Stimulated activated CD4-positive, alpha-beta T cell treated with anti-CD3 and anti-CD28 coated beads, Interleukin-12 subunit alpha, Interleukin-12 subunit beta, amount 100 ng/mL, for 24 hours (primary cell): ENCODE measurements around the gene TMEM248.
"Not testable (repeated sequence)": the region's sequence is repeated elsewhere in the genome, so short reads cannot be mapped to it uniquely, and the experiment has no call there.

ENCODE experiments used
- DNase-seq, 2 experiments: peaks; one replicate each; pipeline ENCODE4 v3.0.0-alpha.2; 2020; ENCODE audit warnings: low read depth in 2 of 2

TMEM248 gene, protein sequence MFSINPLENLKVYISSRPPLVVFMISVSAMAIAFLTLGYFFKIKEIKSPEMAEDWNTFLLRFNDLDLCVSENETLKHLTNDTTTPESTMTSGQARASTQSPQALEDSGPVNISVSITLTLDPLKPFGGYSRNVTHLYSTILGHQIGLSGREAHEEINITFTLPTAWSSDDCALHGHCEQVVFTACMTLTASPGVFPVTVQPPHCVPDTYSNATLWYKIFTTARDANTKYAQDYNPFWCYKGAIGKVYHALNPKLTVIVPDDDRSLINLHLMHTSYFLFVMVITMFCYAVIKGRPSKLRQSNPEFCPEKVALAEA

DNA sequence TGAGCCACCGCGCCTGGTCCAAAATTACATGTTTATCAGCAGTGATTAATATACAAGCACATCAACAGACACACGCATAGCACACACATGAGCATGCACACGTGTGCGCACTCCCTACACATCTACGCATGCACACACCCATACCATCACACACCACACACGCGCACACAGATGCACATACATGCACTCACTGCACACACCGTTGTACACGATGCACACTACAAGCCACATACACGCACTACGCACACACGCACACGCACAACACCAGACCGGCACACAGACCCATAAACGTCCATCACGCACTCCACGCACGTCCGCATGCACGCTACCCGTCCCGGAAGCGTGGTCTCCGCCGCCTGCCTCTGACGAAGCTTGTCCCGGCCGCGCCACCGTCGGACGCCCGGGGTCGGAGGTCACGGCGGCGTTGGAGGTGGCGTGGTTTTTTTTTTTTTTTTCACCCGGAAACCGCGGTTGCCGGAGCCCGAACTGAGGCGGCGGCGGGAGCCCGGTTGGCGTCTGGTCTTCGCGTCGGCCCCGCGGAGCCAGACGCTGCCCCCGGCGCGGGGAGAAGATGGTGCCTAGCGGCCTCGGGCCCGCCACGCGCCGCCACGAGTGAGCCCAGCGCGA, at the start of gene TMEM248:
TMEM248 (plus strand) TSS at position 457 of the 627 bp plus-strand sequence. CDS start 20,641 bp downstream, outside the sequence.
- DNase-seq = peak; percentile 84 to 89

DNA sequence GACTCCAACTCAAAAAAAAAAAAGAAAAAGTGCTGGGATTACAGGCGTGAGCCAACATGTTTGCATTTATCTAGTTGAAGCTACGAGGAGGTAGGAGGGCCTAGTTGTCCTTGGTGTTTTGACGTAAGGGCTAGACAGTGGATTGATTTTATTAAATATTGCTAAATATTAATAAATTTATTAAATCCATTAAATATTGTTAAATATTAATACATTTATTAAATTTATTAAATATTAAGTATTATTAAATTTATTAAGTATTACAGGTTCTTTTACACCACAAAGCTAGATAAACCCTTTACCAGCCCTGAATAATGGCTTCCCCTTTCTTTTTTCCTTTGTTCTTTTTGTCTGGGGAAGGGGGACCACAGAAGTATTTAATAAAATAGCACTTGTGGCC, 47.5 kb upstream of the TMEM248 start:
- DNase-seq = no peak

DNA sequence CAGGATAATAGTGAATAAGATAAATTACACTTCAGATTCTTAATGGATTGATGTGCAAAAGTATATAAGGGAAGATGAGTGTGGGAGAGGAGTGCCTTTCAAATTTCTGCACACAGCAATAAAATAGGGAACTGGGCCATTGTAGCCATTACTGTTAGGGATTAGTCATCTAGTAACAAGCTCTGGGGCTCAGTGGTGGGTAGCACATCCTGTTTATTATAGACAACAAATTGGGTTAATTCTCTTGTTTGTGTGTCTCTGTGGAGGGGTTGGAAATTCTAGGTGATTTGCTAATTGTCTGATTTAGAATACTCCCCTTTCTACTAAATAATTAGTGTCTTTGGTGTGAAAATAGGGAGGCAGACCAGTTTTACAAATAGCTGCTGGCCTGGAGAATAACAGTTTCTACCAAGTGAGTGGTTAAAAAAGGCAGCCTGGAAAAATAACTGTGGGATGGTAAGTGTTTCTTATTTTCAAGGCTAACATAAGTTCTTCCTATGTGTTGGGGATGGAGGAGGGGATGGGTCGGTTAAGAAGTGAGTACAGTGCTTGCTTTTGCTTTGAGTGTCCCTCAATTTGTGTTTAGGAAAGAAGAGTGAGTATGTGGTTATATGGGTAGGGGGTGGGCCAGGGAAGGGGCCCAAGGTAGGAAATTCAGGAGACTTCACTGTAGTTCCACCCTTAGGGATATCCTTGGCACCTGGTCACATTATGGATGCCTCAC, 43.3 kb upstream of the TMEM248 start:
- no peak for DNase-seq

DNA sequence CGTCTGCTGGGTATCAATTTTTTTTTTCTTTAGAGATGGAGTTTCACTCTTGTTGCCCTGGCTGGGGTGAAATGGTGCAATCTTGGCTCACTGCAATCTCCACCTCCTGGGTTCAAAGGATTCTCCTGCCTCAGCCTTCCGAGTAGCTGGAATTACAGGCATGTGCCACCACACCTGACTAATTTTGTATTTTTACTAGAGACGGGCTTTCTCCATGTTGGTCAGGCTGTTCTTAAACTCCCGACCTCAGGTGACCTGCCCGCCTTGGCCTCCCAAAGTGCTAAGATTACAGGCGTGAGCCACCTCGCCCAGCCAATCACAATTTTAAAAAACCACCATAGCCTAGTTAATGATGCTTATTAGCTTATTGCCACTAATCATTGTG, 42.7 kb upstream of the TMEM248 start:
- not testable (repeated sequence) for DNase-seq

DNA sequence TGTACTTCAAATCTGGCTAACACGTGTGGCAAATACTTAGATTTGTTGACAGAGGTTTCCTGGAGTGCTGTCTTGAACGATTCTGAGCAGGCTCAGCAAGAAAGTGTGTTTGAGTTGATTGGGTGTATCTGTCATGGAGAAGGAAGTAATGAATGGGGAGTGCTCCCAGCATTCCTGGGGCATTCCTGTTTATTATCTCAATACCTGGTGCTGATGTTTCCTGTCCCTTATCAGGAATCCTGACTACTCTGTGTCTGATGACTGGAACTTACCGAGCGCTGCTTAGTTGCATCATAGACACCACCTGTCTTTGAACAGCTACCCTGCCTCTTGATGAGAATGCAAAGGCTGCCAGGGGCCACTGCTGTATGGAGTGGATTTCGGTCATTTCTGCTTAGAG, 41.0 kb upstream of the TMEM248 start:
- DNase-seq = no peak

DNA sequence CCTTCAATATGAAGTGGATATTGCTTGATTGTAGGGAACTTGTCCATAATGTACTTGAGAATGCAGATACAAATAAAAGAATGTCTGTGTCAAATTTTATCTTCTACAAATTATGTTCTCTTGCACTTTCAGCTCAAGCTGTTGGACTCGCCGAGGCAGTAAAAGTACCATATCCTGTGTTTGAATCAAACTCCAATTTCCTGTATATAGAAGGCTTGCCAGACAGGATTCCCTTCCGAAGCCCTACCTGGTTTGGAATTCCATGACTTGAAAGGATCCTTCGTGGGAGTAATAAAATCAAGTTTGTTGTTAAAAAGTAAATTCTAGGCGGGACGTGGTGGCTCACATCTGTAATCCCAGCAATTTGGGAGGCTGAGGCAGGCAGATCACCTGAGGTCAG, 40.4 kb upstream of the TMEM248 start:
- DNase-seq = not testable (repeated sequence)

DNA sequence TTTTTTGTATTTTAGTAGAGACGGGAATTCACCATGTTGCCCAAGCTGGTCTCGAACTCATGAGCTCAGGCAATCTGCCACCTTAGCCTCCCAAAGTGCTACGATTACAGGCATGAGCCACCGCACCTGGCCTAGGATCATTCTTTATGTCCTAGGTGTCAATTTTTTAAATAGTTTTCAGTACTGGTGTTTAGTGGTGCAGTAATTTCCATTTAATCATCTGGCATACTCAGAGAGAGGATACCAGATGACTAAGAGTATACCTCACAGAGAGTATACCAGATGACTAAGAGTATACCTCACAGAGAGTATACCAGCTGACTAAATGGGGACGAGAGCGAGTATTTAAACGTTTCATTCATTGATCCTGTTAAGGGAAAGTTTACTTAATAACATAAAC, 37.3 kb upstream of the TMEM248 start:
- DNase-seq = no peak

DNA sequence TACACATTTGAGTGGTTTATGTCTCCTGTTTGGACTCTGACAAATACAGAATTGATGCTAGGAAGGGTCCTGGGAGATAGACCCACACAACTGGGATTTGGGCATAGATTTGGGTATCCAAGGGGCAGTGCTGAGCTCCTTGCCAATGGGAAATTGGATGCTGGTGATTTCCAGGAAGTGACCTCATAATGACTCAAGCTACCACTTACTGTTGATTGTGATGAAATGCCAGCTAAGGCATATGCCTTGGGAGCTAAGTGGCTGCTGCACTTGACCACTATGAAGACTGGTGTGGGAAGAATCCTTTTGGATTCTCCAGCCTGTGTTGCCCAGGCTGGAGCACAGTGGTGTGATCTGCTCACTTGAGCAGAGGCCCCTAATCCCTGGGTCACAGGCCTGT, 36.5 kb upstream of the TMEM248 start:
- DNase-seq = not testable (repeated sequence)

DNA sequence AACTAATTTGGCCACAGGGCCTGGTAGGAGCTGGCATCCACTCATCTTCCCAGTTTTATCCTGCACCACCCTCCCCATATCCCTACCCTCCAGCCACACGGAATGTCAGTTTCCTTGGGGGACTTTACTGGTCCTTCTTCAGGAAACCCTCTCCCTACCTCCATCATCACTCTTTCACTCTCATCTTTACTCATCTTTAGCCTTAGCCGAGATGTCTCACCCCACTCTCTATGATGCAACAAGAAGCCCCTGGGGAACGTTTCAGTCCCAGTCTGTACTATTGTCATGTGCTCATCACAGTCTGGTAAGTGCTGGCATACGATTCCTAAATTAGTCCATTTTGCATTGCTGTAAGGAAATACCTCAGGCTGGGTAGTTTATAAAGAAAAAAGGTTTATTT, 34.9 kb upstream of the TMEM248 start:
- no peak for DNase-seq

DNA sequence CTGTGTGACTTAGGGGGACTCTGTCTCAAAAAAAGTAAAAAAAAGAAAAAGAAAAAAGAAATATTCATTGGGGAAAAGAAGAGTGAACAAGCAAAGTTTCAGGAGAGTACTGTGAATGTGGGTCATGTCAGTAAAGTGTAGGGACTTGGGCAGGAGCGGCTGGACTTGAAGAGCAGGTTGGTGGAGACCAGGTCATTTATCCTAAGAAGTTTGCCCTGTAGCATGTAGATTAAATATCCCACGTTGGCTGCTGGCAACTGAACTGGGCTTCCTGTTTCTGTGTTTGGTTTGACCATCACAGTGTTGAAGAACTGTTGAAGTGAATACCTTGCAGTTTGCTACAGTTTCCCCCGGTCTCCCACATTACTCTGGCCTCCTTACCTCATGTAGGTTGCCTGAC, 32.8 kb upstream of the TMEM248 start:
- DNase-seq = not testable (repeated sequence)

DNA sequence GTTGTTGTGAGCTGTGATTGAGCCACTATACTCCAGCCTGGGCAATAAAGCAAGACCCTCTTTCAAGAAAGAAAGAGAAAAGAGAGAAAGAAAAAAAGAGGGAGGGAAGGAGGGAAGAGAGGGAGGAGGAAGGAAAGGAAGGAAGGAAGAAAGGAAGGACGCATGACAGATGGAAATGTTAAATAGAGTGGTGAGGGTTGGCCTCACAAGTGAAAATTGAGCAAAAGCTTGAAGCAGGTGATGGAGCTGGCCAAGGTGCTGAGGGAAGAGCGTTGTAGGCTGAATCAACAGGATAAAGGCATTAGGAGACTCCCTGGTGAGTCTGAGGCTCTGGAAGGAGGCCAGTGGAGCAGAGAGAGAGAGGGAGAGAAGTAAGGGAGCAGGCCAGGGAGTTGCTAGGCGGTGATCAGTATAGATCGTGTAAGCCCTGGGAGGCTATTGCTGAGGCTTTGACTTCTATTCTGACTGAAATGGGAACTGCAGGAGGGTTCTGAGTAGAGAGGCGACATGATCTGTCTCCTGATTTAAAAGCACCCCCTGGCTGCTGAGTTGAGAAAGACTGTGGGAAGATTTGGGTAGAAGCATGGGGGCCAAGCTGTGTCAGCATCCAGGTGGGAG, 26.5 kb upstream of the TMEM248 start:
- no peak for DNase-seq

DNA sequence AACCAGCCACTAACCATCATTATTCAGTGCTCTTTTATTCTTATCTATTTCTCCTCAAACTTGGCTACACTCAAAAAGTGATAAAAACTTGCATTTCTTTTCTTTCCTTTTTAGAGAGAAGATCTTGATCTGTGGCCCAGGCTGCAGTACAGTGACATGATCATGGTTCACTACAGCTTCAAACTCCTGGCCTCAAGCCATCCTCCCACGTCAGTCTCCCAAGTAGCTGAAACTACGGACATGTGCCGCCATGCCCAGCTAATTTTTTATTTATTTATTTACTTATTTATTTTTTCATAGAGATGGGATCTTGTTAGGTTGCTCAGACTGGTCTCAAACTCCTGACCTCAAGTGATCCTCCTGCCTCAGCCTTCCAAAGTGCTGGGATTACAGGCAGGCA, 24.6 kb upstream of the TMEM248 start:
- DNase-seq = no peak

DNA sequence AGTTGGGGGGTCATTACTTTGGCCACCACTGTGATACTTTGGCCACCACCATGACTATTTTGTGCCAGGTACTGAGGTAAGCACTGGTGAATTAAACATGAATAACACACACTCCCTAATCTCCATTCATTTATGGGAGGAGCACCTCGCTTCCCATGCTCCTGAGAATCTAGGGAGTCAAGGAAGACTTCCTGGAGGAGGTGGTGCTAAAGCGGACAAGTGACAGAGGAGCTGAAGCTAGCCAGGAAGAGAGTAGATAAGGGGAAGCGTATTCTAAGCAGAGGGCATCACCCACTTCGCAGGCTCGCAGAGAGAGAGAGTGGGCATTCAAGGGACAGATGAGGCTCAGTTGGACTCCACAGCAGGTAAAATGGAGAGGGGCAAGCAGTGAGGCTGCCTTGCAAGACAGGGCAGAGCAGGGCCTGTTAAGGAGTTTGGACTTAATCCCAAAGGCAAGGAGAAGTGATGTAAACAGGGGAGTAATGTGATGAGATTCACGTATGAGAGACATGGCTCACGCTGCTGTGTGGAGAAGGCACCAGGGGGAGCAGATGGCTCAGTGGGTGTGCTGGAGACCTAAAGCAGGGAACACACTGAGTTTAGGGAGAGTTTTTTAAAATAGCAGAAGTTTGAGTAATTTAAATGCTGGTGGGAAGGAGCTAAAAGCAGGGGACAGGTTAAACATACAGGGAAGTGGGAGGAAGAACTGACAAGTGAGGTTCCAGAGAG, 21.3 kb upstream of the TMEM248 start:
- DNase-seq = no peak

DNA sequence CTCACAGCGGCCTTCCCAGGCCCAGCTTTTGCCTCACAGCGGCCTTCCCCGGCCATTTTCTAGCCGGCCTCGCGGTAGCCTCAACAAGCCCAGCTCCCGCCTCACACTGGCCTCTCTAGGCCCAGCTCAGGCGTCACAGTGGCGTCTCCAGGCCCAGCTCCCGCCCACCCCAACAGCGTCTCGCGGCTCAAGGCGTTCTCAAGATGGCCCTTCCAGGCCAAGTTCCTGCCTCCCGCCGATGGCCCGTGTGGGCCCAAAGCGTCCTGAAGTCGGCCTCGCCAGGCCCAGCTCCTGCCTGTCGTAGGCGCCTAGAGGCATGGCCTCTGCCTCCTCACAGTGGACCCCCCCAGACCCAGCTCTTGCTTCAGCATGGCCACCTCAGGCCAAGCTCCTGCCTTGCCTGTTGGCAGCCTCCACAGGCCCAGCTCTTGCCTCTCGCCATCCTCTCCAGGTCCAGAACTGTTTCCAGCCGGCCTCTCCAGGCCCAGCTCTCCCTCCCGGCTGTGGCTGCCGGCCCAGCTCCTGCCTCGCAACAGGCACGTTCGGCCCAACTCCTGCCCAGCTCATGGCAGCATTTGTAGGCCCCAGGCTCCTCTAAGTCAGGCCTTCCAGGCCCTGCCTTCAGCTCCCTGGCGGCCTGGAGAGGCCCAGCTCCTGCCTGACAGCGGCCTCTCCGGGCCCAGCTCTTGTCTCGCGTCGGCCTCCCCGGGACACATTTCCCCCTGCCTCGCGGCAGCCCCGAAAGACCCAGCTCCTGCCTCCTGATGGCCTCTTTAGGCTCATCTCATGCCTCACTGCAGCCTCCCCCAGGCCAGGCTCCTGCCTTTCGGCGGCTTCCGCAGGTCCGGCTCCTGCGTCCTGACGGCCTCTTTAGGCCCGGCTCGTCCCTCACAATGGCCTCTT, 18.8 kb upstream of the TMEM248 start:
- no peak for DNase-seq

DNA sequence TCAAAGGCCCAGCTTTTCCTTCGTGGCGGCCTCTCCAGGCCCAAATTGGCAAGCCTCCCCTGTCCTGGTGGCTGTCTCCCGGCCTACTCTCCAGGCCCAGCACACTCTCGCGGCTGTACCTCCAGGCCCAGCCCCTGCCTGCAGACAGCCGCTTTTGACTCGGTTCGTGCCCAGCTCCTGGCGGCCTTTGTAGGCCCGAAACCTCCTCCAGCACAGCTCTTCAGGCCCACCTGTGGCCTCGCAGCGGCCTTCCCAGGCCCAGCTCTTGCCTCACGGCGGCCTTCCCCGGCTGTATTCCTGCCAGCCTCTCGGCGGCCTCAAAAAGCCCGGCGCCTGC, 18.2 kb upstream of the TMEM248 start:
- no peak for DNase-seq

DNA sequence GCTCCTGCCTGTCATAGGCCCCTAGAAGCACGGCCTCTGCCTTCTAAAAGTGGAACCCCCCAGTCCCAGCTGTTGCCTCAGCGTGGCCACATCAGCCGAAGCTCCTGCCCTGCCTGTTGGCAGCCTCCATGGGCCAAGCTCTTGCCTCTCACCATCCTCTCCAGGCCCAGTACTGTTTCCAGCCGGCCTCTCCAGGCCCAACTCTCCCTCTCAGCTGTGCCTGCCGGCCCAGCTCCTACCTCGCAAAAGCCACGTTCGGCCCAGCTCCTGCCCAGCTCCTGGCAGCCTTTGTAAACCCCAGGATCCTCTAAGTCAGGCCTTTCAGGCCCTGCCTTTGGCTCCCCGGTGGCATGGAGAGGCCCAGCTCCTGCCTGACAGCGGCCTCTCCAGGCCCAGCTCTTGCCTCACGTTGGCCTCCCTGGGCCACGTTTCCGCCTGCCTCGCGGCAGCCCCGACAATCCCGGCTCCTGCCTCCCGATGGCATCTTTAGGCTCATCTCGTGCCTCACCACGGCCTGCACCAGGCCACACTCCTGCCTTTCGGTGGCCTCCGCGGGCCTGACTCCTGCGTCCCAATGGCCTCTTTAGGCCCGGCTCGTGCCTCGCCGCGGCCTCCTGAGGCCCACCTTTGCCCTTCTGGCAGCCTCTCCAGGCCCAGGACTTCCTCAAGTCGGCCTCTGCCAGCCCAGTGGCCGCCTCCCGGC, 17.5 kb upstream of the TMEM248 start:
- no peak for DNase-seq

DNA sequence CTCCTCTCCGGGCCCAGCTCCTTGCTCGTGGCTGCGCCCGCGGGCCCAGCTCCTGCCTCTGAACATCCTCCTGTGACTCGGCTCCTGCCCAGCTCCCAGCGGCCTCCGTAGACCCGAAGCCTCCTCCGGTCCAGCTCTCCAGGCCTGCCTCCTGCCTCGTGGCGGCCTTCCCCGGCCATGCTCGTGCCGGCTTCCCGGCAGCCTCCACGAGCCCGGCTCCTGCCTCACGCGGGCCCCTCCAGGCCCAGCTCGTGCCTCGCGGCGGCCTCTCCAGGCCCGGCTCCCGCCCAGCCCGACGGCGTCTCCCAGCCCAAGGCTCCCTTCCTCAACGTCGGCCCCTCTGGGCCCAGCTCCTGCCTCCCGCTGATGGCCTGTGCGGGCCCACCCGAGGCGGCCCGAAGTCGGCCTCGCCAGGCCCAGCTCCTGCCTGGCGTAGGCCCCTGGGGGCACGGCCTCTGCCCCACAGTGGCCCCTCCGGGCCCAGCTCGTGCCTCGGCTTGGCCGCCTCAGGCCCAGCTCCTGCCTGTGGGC, 16.9 kb upstream of the TMEM248 start:
- no peak for DNase-seq

DNA sequence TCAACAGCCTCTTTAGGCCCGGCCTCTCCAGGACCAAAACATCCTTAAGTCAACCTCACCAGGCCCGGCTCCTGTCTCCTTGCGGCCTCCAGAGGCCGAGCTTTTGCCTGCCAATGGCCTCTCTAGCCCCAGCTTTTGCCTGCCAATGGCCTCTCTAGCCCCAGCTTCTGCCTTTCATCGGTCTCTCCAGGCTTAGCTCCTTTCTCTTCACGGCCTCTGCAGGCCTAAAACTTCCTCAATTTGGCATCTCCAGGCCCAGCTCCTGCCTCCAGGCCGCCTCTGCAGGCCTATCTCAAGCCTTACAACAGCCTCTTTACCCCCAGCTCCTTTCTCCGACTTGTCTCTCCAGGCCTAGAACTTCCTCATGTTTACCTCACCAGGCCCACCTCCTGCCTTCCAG, 15.7 kb upstream of the TMEM248 start:
- no peak for DNase-seq

DNA sequence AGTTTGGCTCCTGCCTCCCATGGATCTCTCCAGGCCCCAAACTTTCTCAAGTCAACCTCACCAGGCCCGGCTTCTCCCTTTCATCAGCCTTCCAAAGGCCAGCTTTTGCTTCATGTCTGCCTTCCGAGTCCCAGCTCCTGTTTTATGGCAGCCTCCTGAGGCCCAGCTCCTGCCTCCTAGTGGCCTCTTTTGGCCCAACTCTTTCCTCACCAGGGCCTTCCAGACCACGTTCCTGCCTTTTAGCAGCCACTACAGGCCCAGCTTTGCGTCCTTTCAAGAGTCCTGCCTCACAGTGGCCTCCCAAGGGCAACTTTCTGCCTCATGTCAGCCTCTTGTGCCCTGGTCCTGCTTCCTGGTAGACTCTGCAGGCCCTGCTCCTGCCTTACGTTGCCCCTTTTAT, 15.3 kb upstream of the TMEM248 start:
- DNase-seq = no peak

DNA sequence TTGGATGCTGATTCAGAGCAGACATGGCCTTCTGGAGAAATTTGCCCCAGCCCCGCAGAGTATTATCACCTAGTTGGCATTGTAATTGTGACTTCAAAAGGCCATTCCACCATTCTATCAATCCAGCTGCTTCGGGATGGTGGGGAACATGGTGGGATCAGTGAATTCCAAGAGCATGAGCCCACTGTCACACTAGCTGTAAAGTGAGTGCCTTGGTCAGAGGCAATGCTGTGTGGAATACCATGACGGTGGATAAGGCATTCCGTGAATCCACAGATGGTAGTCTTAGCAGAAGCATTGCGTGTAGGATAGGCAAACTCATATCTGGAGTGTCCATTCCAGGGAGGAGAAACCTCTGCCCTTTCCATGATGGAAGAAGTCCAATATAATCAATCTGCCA, 13.3 kb upstream of the TMEM248 start:
- no peak for DNase-seq
